Measurements from ENCODE around the gene IL1R1. TPM values are rescaled to one million over a fixed set of nuclear protein-coding genes. Genes with fewer than 3 reads are reported as not detected.
A peak's percentile ranks its signal among the peaks of the same experiment; 100 is the strongest.

IL1R1 gene
- total and polyA plus RNA-seq, 10 of the 15 experiments (the other 5 are each of a cell fraction or from before 2014, with no cell fraction given) = 0.17 to 13.2 (median 0.53) TPM

- TF ChIP-seq ZNF622 (IDR thresholded peaks at IDR 0.05) = no peak
- no peak for TF ChIP-seq SP1 (IDR thresholded peaks at IDR 0.05; ENCODE audit: low read depth, low read length)
- no peak for TF ChIP-seq ZNF274 (IDR thresholded peaks at IDR 0.05; ENCODE audit: insufficient read depth, insufficient read length)
- TF ChIP-seq PAX8 (IDR thresholded peaks at IDR 0.05) = no peak
- TF ChIP-seq ZNF24 (IDR thresholded peaks at IDR 0.05) = 0 out of 2 replicates have a peak, but pooled peaks have one; percentile 5
- TF ChIP-seq ZBTB40 (IDR thresholded peaks at IDR 0.05; ENCODE audit: borderline replicate concordance) = no peak
- no peak for TF ChIP-seq MXI1 (IDR thresholded peaks at IDR 0.05; ENCODE audit: low read depth, low read length)
- no peak for TF ChIP-seq IRF5 (IDR thresholded peaks at IDR 0.05; ENCODE audit: borderline replicate concordance)
- no peak for TF ChIP-seq BMI1 (IDR thresholded peaks at IDR 0.05; ENCODE audit: borderline replicate concordance)
- TF ChIP-seq IKZF2 (IDR thresholded peaks at IDR 0.05) = peak; percentile 73 to 74
- TF ChIP-seq BCL3 (IDR thresholded peaks at IDR 0.05; ENCODE audit: borderline replicate concordance, insufficient read depth, low read depth, low read length, poor library complexity, severe bottlenecking) = no peak
- TF ChIP-seq POU2F2 (IDR thresholded peaks at IDR 0.05; ENCODE audit: borderline replicate concordance, low read depth, low read length) = no peak
- TF ChIP-seq CREM (IDR thresholded peaks at IDR 0.05; ENCODE audit: low read depth) = no peak
- no peak for TF ChIP-seq RAD21 (IDR thresholded peaks at IDR 0.05; ENCODE audit: insufficient read depth, low read depth, low read length)
- TF ChIP-seq BRCA1 (IDR thresholded peaks at IDR 0.05; ENCODE audit: low read depth, low read length) = no peak
- TF ChIP-seq EP300 (IDR thresholded peaks at IDR 0.05; ENCODE audit: borderline replicate concordance in 1 of 2, control insufficient read depth in 1 of 2, low read depth in 2 of 2, low read length in 2 of 2) = no peak
- TF ChIP-seq USF1 (IDR thresholded peaks at IDR 0.05; ENCODE audit: borderline replicate concordance, extremely low read length, insufficient read depth, low read depth, low read length) = no peak
- no peak for TF ChIP-seq SMAD1 (IDR thresholded peaks at IDR 0.05; ENCODE audit: low read depth, partially characterized antibody)
Measured at GRCh38 chr2:102114290-102114721, 28.2 kb upstream of the IL1R1 start (continued).
